NCI-H1105 (cell line): ENCODE measurements around the gene KLK11.
"Not testable (repeated sequence)": the region's sequence is repeated elsewhere in the genome, so short reads cannot be mapped to it uniquely, and the experiment has no call there.

Experiments used
- DNase-seq: peaks from one replicate; lab custom pipeline; 2025; lab: John Stamatoyannopoulos, UW

Gene KLK11

DNA sequence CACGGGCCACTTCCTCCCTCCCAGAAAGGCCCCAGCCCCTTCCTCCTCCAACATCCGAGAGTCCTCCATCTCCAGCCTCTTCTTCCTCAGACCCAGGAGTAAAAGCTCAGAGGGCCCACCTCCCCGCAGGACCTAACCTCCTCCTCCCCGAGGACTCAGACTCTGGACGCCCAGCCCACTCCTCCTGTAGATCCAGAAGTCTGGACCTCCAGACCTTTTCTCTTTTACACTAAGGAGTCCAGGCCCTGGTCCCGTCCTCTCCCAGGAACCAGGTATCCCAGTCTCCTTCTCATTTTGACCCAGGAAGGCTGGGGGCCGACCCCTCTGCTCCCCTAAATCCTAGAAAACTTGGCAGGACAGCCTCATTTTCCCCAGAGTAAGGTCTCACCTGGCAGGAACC is 23.1 kb downstream of the KLK11 start:
- no peak for DNase-seq

DNA sequence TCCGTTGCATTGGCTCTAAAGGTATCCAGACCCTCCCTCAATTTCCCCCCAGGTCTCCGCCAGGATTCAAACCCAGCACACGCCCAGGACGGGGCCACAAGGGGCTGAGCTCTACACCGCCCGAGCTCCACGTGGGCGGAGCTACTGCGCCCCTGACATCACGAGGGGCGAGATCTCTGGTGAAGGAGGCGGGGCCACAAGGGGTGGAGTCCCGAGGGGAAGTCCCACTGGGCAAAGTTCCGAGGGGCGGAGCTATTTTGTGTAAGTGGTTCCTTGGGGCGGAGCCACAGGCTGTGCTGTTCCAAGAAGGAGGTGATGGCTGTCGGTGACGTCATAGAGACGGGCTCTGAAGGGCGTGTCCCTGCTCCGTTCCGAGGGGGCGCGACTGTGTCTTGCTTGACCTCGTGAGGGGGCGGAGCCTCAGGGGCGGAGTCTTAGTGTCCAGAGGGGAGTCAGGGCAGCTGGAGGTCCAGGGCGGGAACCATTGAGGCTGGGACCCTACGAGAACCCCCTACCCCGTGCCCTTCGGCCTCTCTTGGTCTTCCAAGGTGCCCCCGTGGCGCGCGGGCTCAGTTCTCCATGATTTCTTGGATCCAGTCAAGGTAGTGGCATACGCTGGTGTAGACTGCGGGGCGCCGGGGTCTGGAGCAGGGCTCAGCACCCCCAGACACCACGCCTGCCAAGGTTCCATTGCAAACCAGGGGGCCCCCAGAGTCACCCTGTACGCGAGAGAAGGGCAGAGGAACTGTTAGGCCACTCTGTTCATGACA is 23.7 kb downstream of the KLK11 start:
- no peak for DNase-seq

GRCh38 chr19:51002089-51002532 is 24.3 kb downstream of the KLK11 start:
- DNase-seq, result no peak

DNA sequence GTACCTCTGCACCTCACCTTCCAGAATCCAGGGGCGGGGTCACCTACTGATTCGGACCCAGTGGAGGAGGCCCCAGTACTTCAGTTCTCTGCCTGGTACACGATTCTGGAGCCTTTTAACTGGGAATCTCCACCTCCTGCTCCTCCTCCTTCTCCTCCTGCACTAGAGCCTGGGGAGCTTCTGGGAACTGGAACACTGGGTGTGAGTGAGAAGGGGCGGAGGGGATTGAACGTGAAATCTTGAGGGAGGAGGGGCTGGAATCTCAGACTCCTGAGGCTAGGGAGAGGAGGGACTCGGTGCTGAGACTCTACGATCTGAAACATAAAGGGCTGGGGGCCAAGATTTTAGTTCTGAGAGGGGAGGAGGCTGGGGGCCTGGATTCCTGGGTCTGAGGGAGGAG is 24.9 kb downstream of the KLK11 start, which contains the start of gene KLK8:
KLK8 (minus strand) TSS at position 90 of the 400 bp plus-strand sequence. CDS start 437 bp downstream, outside the sequence.
- no peak for DNase-seq

- no peak for DNase-seq
Observed at GRCh38 chr19:51000981-51001380, 25.4 kb downstream of the KLK11 start.

GRCh38 chr19:51000426-51000825 is 26.0 kb downstream of the KLK11 start:
- no peak for DNase-seq

- no peak for DNase-seq
Observed at GRCh38 chr19:50998686-50999085, 27.7 kb downstream of the KLK11 start.

- DNase-seq, result no peak
Observed at GRCh38 chr19:50998061-50998460, 28.4 kb downstream of the KLK11 start.

DNA sequence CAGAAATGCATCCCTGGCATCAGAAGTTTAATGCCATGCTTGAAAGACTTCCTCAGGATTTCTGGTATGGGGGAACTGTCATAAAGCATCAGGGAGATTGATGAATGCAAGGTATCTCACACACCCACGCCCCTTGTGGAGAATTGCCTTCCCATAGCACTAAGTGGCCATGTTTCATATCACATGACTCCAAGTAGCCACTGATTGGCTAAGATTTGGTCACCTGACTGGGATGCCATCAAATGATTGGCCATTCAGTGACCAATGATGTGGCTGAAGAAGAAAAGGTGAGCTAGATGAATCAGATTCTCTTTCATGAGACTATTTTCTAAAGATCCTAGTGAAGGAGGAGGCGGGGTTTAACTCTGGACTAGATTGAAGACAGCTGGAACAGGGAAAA is 32.3 kb downstream of the KLK11 start:
- DNase-seq, result no peak

DNA sequence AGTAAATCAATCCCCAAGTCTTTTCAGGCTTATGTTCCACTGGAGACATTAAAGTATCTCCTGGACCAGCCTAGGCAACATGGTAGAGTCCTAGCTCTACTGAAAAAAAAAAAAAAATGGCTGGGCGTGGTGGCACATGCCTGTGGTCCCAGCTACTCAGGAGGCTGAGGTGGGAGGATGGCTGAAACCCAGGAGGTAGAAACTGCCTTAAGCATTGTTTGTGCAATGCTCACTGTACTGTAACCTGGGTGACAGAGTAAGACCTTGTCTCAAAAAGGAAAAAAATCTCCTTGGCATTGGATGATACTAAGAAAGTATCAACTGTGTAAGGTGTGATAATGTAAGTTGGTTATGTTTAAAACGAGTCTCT is 33.8 kb downstream of the KLK11 start:
- no peak for DNase-seq

DNA sequence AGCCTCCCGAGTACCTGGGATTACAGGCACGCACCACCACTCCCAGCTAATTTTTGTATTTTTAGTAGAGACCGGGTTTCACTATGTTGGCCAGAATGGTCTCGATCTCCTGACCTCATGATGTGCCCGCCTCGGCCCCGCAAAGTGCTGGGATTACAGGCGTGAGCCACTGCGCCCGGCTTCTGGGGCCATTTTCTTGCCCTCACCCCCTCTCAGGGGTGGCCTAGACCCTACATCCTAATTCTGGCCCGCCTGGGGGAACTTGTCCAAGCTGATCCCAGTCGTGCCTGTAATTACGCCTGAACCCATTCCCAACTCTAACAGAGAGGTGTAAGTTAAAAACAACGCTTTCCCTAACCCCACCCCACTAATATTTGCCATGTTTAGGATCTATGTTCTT is 42.0 kb downstream of the KLK11 start:
- not testable (repeated sequence) for DNase-seq

- DNase-seq, result no peak
Observed at GRCh38 chr19:50983625-50984292, 42.7 kb downstream of the KLK11 start, which contains the start of gene KLK7. KLK7 (minus strand) TSS chr19:50983917; CDS start chr19:50982399, 1,518 bp downstream.

- DNase-seq, result no peak
Observed at GRCh38 chr19:50982186-50982585, 44.2 kb downstream of the KLK11 start.

GRCh38 chr19:50981587-50982146 is 44.7 kb downstream of the KLK11 start:
- DNase-seq, result no peak

DNA sequence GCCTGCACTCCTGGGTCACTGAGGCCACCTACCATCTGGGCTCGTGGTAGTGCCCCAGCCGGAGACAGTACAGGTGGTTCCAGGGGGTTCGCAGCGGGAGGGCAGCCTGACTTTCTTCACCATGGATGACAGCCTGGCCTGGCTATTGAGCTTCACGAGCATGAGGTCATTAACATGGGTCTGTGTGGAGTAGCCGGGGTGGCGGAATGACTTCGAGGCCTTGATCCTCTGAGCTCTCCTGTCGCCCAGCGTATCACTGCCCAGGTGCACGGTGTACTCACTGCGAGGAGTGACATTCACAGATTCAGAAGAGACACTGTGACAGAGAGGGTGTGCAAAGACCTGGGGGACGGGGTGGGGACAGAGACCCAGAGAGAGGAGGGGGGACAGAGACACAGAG is 46.2 kb downstream of the KLK11 start:
- no peak for DNase-seq

- no peak for DNase-seq
Observed at GRCh38 chr19:50979758-50980157, 46.7 kb downstream of the KLK11 start.

- DNase-seq, result no peak
Observed at GRCh38 chr19:50978772-50979390, 47.5 kb downstream of the KLK11 start.

DNA sequence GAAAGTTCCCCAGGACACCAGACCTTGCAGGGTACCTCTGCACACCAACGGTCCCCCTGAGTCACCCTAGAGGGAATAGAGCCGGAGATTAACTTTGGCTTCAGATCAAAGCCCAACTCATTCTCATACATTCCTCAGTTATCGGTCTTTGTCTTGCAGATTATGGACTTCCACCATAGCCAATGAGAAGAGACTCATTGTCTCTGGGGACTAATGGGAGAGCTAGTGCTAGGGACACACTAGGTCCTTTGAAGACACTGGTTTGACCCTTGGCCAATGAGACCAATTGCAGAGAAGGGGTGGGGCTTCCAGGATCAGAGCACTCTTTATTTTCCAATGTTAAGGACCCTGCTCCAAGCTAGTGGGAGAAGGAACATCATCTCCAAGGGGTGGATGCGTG is 48.8 kb downstream of the KLK11 start:
- DNase-seq, result no peak

GRCh38 chr19:50975766-50976165 is 50.6 kb downstream of the KLK11 start:
- no peak for DNase-seq

- no peak for DNase-seq
Observed at GRCh38 chr19:50974702-50975556, 51.5 kb downstream of the KLK11 start.

DNA sequence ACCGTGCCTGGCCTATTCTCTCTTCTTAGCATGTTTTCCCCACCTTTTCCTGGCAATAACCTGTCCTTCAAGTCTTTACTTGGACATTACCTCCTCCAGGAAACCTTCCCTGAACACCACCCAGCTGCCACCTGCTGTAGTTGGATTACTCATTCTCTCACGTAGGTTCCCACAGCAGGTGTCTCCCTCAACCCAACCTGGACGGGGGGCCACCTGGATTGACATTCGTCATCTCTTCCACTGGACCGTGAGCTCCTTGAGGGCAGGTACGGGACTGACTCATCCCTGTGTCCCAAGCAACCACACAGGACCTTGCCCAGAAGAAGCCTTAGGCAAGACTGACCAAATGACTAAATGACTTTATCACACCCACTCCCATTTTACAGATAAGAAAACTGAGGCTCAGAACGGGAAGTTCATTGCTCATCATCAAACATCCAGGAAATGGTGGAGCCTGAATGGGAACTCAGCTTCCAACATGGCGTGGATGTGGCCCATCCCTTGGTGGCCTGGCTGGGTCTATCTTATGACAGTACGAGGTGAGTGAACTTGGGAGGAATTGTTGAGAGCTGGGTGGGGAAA is 53.5 kb downstream of the KLK11 start:
- no peak for DNase-seq
